Stimulated activated naive CD8-positive, alpha-beta T cell treated with anti-CD3 and anti-CD28 coated beads, Interleukin-15, Interleukin-2, amounts not matched to agents 100 U/mL and 50 U/mL, for 24 hours (primary cell): ENCODE measurements around the gene PLK5.
A peak's percentile ranks its signal among the peaks of the same experiment; 100 is the strongest.
"Not testable (repeated sequence)": the region's sequence is repeated elsewhere in the genome, so short reads cannot be mapped to it uniquely, and the experiment has no call there.

Experiments used
- ATAC-seq: fragments of 150-1000 bp; cut with Tn5 transposase; one replicate; pipeline ENCODE4 v1.10.0; 2021
- DNase-seq: peaks from one replicate; pipeline ENCODE4 v3.0.0; 2021

The PLK5 gene, protein sequence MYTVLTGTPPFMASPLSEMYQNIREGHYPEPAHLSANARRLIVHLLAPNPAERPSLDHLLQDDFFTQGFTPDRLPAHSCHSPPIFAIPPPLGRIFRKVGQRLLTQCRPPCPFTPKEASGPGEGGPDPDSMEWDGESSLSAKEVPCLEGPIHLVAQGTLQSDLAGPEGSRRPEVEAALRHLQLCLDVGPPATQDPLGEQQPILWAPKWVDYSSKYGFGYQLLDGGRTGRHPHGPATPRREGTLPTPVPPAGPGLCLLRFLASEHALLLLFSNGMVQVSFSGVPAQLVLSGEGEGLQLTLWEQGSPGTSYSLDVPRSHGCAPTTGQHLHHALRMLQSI

DNA sequence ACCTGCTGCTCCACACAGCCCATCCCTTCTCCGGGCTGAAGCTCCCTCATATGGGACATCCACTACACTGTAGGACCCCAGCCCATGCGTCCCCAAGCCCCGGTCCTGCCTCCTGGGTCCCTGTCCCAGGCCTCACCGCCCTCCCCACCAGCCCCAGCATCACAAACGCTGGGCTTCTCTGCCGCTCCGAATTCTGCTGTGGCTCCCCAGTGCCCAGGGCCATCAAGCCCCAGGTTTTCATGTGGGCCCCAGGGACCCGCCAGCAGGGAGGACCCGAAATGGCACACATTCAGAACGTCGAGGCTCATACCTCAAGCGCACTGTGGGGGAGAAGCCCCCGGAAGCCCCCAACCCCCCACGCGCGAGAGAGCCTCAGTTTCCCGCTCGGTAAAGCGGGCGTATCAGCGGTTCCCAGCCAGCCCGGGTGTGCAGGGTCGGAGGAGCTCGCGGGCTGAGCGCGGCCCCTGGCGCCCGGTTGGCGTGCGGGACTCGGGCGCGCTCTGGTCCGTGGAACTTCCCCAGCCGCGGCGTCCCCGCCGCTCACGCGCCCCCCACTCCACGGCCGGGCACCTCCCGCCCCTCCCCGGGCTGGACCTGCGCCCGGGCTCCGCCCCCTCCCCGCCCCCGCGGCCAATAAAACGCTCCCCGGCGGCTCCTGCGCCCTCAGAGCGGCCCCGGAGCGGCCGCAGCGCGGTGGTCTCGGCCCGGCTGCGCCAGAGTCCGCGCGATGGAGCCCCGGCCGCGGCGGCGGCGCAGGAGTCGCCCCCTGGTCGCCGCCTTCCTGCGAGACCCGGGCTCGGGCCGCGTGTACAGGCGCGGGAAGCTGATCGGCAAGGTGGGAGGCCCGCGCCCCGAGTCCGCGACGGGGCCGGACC, at the start of gene PLK5:
Gene PLK5, plus strand, starts transcription at position 666 of the 875 bp plus-strand sequence. CDS start 2,920 bp downstream, outside the sequence.
- no peak for DNase-seq

DNA sequence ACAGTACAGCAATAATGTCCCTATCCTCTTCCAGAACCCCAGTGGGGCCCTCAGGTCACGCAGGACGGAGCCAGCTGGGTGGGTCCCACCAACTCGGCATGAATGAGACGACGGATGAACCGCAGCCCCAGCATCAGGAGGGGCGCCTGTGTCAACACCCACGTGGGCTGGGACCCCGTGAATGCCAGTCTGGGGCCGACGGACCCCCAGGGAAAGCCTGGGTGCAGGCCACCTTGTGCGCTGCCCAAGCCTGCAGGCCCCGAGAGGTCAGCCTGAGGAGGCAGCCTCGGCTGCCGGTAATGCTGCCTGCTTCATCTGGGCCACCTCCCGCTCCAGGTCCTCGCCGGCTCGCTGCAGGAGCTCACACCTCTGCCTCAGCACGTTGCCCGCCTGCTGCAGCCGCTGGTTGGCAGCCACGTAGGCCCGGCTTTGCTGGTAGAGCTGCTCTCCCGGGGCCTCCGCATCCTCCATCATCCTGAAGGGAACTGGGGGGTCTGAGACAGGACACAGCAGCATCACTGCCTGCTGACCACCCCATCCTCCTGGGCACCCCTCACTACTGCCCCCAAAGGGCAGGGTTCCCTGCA, 49.0 kb upstream of the PLK5 start:
- DNase-seq: no peak
- ATAC-seq: no peak

More for the DNA sequence above, at the start of gene PLK5:
- ATAC-seq: no peak

DNA sequence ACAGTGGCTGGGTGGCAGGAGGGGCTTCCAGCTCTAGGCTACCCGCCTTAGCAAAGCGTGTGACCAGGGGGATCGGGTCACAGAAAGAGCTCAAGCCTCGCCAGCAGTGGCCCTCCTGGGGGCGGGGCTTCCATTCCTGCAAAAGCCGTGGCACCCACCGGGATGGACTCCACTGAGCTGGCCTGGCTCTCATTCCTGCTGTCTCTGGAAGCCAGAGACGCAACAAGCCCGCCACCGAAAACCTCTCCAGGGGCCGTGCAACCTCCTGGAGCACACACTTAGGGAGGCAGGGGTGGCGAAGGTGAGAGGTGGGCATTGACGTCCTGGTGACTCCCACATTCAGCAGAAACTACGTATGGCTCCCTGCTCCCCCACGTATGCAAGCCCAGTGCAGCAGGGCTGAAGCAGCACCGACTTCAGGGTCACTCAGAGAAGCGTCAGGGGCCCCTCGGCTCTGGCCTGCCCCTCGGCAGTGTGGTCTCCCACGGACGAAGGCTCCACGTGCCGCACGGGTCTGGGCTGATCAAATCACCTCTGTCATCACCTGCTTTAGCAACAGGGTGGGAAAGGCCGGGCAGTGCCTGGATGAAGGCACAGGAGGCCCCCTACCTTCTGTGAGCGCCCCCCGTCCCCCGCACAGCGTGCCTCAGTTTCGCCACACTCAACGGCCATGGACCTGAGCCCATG, 48.0 kb upstream of the PLK5 start:
- DNase-seq: no peak
- no peak for ATAC-seq

GRCh38 chr19:1477056-1477455, 46.8 kb upstream of the PLK5 start:
- not testable (repeated sequence) for DNase-seq, ATAC-seq

DNA sequence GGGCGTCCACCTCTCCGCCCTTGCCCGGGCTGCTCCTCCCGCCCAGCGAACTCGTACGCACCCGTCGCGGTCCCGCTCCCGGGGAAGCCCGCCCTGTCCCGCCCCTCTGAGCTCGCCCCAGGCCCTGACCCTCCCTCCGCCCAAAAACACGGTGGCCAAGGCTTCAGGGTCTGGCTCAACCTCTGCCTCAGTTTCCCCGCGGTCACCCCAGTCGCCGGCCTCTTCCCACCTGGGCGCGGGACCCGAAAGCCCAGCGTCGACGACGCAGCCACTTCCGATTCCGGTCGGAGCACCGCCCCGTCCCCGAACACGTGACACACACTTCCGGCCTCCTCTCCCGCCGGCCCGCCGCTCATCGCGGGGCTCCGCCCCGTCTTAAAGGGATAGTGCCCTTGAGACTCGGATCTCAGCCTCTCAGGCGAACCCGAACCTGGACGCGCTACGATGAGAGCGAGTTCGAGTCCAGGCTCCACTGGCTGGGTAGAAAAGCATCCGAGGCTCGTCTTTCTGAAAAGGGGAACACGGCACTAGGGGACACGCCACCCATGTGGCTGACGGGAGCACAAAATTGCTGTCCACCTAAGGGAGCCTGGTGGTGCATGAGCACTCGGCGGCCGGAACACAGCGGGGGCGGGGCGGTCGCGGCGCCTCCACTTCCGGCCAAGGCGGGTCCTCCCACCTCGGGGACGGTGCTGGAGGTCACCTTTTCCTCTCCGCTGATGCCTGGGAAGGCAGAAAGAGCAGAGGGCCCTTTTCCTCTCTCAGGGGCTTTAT, 44.8 kb upstream of the PLK5 start, which contains the start of gene C19orf25:
Gene C19orf25, minus strand, starts transcription at position 282 of the 774 bp plus-strand sequence. CDS start 312 bp downstream, outside the sequence.
- peak; percentile 96 for DNase-seq
- peak; percentile 93 for ATAC-seq

- ATAC-seq: no peak
Observed at GRCh38 chr19:1481224-1481892, 42.5 kb upstream of the PLK5 start.

DNA sequence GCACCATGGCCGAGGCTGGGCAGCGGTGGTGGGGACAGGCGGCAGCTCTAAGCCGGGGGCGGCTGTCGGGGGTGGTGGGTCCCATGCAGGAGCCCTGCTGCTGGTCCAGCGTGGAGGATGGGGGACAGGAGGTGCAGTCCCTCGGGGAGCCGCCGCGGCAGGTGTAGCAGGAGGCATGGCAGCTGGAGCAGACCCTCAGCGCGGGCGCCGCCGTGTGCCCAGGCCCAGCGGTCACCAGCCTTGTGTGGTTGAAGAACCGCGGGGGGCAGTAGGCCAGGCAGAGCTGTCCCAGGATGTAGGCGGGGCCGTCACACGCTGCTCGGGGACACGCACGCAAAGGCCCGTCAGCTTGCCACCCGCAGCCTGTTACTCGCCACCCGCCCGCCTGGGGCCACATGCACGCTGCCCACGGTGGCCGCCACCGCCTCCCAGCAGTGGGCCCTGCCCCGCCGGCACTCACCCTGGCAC, 42.0 kb upstream of the PLK5 start:
- no peak for ATAC-seq

More at GRCh38 chr19:1481224-1481892, 42.5 kb upstream of the PLK5 start:
- no peak for DNase-seq

DNA sequence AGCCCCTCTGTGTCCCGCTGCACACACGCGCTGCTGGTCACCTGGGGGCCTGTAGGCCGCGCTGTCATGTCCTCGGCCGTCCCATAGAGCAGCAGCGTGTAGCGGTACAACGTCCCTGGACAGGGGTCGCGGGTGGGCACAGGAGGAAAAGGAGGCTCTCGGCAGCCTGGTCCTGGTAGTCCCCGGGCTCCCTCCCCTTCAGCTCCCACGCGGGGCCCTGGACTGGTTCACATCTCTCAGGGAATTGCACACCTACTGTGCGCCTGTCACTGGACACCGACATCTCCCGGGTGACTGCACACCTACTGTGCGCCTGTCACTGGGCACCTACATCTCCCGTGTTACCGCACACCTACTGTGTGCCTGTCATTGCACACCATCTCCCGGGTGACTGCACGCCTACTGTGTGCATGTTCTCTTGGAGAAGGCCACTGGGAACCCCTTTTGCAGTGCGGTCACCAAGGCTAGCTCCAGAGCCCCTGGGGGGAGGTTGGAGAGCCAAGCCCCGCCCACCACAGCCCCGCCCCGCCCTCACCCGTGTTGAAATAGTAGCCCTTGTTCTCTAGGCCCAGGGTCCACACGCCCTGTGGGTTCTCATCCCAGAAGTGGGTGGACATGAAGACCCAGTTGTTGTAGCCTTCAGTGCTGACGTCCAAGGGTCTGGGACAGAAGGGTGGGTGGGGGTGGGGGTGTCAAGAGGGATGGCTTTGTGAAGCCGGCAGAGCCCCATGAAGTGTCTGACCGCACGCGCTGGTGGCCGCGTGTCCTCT, 41.3 kb upstream of the PLK5 start:
- DNase-seq (no peak), ATAC-seq (no peak)

More for the DNA sequence above, 42.0 kb upstream of the PLK5 start:
- no peak for DNase-seq

GRCh38 chr19:1483131-1483978, 40.5 kb upstream of the PLK5 start:
- DNase-seq (no peak), ATAC-seq (no peak)

GRCh38 chr19:1483979-1484428, 39.9 kb upstream of the PLK5 start:
- ATAC-seq: no peak
- DNase-seq: no peak

DNA sequence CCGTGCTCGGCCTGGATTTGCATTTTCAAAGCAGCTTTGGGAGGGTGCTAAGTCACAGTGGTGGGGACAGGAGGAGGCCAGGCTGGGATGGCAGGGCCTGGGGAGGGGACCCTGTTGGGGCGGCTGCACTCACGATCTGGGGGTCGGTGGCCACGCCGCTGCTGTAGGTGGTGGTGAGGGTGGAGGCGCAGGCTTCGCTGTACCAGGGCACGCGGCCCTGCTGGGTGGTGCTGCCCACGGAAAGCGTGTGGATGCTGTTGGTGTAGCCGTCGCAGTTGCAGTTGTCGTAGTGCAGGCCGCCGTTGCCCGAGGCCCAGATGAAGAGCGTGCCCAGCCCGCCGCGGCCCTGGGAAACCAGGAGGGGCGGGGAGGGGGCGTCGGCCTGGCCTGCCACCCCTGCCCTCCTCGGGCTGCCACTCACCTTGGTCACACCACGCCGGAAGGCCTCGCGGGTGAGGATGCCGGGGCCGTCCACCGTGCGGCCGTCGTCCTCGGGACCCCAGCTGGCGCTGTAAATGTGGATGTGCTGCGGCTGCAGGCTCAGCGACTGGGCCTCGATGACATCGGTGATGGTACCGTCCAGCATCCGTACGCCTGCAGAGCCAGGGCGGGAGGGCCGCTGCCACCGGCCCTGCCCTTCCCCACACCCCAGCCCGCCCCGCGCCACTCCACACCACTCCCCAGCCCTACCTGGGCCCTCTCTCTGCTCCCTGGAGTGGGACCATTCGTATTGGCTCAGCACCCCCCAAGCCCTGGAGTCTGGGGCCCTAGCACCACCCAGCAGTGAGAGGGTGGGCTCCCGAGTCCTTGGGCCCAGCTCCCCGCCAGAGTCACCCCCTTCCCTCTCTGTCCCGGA, 36.9 kb upstream of the PLK5 start:
- DNase-seq (no peak), ATAC-seq (no peak)

GRCh38 chr19:1487576-1488281, 36.1 kb upstream of the PLK5 start:
- DNase-seq: no peak
- ATAC-seq: no peak

- DNase-seq: no peak
- no peak for ATAC-seq
Observed at GRCh38 chr19:1488282-1488601, 35.6 kb upstream of the PLK5 start.

- ATAC-seq: no peak
- no peak for DNase-seq
Observed at GRCh38 chr19:1489463-1490310, 34.2 kb upstream of the PLK5 start.

DNA sequence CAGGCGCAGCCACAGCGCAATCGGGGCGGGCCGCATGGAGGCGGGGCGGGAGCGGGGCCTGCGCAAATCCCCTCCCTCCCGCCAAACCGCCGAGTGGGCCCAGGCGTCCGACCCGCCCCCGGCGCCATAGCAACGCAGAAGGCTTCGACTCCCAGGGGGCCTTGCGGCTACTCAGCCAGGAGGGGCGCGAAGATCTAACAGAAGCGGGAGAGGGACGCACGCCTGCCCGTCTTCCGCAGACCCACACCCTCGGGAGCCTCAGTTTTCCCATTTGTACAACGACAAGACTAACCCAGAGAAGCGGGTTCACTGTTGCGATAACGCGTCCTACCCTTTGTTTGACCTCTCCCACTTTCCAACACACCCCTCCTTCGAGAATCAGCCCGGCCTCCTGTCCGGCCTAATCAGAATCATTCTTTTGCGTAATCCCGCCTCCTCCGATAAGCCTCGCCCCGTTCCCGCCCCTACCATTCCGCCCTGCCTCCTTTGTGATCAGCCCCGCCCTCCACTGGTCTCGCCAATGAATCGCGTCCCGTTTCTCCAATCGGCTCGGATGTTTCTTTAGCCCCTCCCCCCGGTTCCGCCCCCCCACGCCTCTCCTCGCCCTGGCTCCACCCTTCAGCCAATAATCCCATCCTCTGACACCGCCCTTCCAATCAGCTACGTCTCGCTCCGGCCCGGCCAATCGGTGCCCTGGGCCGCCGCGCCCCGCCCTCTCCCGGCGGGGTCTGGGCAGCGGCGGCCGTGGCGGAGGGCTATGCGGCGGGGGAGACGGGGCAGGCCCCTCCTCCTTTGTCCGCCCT, 33.4 kb upstream of the PLK5 start, which contains the start of gene PCSK4:
Gene PCSK4, minus strand, starts transcription at position 40 of the 803 bp plus-strand sequence. Its CDS starts 4 bp downstream, at position 36.
- DNase-seq (peak; percentile 97), ATAC-seq (peak; percentile 94)
